GM20431 (cell line): ENCODE results near the gene BAHD1.

Experiments used
- in situ Hi-C: fragments of 300-500 bp; cut with MseI, MboI; formaldehyde crosslinking; loops from one replicate; pipeline ENCODE4 v1.15.0; 2020; ENCODE audit warnings: low sequenced_read_pairs; ENCODE audit not compliant: unreplicated experiment

The BAHD1 gene

GRCh38 chr15:40440743-40441564 is at the start of gene BAHD1:
Gene BAHD1 (plus strand): TSS chr15:40440953. CDS start chr15:40458465, 17,512 bp downstream.
- in situ Hi-C loops: no loop called here

- in situ Hi-C loops: no loop called here
Measured at GRCh38 chr15:40392986-40393948, 47.5 kb upstream of the BAHD1 start.

DNA sequence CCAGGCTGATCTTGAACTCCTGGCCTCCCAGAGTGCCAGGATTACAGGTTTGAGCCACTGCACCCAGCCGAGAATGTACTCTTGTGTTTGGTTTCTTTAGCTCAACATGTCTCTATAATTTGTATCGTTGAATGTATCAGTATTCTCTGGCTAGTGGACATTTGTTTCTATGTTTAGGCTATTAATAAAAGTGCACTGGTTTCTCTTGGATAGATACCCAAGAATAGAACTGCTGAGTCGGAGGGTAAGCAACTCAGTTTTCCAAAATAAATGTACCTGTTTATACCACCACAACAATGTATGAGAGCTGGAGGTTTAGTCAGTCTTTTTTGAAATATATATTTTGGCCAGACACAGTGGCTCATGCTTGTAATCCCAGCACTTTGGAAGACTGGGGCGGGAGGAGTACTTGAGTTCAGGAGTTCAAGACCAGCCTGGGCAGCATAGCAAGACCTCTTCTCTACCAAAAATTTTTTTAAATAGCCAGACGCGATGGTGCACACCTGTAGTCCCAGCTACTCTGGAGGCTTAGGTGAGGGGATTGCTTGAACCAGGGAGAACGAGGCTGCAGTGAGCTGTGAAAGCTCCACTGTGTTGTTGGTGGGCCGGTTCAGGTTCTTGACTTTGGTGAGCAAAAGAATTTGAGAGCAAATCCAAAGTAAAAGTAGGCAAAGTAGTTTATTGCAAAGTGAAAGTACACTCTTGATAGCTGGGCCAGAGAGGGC is 42.9 kb upstream of the BAHD1 start:
- in situ Hi-C loops: no loop called here

- in situ Hi-C loops: no loop called here
Measured at GRCh38 chr15:40398413-40398873, 42.3 kb upstream of the BAHD1 start.

DNA sequence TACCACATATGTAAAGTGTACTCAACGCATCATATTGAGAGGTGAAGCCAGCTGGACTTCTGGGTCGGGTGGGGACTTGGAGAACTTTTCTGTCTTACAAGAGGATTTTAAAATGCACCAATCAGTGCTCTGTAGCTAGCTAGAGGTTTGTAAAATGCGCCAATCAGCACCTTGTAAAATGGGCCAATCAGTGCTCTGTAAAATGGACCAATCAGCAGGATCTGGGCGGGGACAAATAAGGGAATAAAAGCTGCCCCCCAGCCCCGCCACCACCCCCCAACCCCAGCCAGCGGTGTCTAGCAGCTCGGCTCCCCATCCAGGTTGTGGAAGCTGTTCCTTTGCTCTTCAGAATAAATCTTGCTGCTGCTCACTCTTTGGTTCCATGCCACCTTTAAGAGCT is 41.4 kb upstream of the BAHD1 start:
- in situ Hi-C loops: no loop called here

GRCh38 chr15:40405501-40406381 is 35.0 kb upstream of the BAHD1 start, which contains the start of gene IVD:
Gene IVD (plus strand): TSS chr15:40405795. CDS start chr15:40405828, 33 bp downstream.
- in situ Hi-C loops: no loop called here

- in situ Hi-C loops: no loop called here
Measured at GRCh38 chr15:40407330-40407990, 33.3 kb upstream of the BAHD1 start.

GRCh38 chr15:40409366-40409765 is 31.4 kb upstream of the BAHD1 start:
- in situ Hi-C loops: no loop called here

- in situ Hi-C loops: no loop called here
Measured at GRCh38 chr15:40410476-40410875, 30.3 kb upstream of the BAHD1 start.

DNA sequence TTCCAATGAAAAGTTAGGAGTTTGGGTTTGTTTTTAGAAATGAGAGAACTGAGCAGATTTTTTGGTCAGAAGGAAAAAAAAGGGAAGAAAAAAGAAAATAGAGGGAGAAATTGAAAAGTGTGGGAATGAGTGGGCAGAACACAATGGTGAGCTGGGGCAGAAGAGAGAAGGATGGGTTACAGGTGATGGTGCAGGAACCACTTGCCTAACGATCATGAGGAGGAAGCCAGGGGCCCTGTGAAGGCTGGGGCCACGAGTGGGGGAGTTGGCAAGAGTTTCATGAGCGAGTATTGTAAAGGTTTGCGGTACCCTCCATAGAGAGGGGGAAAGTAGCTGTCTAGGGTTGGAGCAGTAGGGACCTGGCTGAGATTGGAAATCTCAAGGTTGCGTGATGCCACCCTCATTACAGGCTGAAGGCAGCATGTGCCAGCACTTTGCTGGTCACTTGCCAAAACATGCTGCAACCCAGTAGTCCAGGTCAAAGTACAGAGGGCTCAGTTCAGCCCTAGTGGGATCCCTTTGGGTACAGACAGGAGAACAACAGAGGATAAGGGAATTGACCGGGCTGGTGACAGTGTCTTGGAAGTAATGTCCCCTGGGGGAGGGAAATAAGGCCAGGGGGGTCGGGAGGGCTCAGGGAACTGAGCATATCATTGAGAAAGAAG is 28.5 kb upstream of the BAHD1 start:
- in situ Hi-C loops: no loop called here

DNA sequence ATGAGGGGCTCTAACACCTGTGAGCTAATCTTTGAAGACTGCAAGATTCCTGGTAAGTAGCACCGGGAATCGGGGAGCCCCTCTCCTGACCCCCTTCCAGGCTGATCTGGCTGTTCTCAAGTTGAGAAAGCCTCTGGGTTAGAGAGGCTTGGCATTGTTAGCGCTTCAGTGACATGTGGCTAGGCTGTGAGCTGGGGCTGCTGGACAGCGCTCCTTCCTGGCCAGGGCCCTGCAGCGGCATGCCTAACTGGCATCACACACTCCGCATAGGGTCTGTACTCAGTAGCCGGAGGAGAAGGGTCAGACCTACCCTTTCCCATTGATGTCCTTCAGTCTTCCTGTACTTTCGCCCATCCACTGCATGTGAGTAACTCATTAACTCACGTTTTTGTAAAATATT is 27.7 kb upstream of the BAHD1 start:
- in situ Hi-C loops: no loop called here

- in situ Hi-C loops: no loop called here
Measured at GRCh38 chr15:40414816-40415215, 25.9 kb upstream of the BAHD1 start.

- in situ Hi-C loops: no loop called here
Measured at GRCh38 chr15:40415226-40415625, 25.5 kb upstream of the BAHD1 start.

- in situ Hi-C loops: no loop called here
Measured at GRCh38 chr15:40416056-40416455, 24.7 kb upstream of the BAHD1 start.

GRCh38 chr15:40418126-40418525 is 22.6 kb upstream of the BAHD1 start:
- in situ Hi-C loops: no loop called here

- in situ Hi-C loops: loop anchor here (10.0 kb wide), 1 partner anchor 75 kb away; the partner anchor contains the start of gene CCDC9B
Measured at GRCh38 chr15:40420071-40420713, 20.6 kb upstream of the BAHD1 start.

DNA sequence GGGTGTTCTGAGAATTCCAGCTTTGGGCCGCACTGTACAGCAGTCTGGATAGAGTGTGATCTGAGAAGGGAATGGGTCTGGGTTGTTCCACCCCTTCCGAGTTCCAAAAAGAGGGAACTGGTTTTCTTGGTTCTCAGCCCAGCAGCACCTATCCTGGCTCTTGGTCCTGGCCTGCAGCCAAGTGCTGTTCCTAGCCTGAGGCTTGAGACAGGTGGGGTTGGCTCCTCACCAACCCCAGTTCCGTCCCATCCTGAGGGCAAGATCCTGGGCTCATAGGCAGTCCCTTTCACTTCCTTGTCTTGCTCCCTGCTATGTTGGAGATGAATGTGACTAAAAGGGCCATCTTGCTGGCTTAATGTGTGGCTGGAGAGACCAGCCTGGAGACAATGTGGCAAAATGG is 20.0 kb upstream of the BAHD1 start:
- in situ Hi-C loops: loop anchor here (10.0 kb wide), 1 partner anchor 76 kb away; the partner anchor contains the start of gene CCDC9B
